ENCODE measurements around the gene OLA1. TPM values are rescaled to one million over a fixed set of nuclear protein-coding genes. Genes with fewer than 3 reads are reported as not detected.

Gene OLA1
- total RNA-seq, 1 experiment from 2014 or later, result 109 TPM

- TF ChIP-seq FOXP4 (CRISPR knock-in tag; IDR thresholded peaks at IDR 0.05) (no peak), ARID4B (CRISPR knock-in tag; IDR thresholded peaks at IDR 0.05; ENCODE audit: borderline replicate concordance) (no peak), AFF4 (CRISPR knock-in tag; IDR thresholded peaks at IDR 0.05; ENCODE audit: borderline replicate concordance) (no peak), CREM (CRISPR knock-in tag; IDR thresholded peaks at IDR 0.05) (no peak), STAT6 (CRISPR knock-in tag; conservative IDR thresholded peaks at IDR 0.05; ENCODE audit: low read depth) (no peak), KAT7 (CRISPR knock-in tag; IDR thresholded peaks at IDR 0.05; ENCODE audit: borderline replicate concordance) (no peak), FOXK1 (CRISPR knock-in tag; IDR thresholded peaks at IDR 0.05) (no peak)
Observed at GRCh38 chr2:174112073-174112472, 136.3 kb downstream of the OLA1 start (continued).

GRCh38 chr2:174108579-174108978, 139.8 kb downstream of the OLA1 start:
- Mint-ChIP-seq H3K4me1 (peaks cover 18% of the 10 kb centered on the region), H3K36me3 (no peaks in the 10 kb centered on the region), H3K4me3 (no peak overlapping the region), H3K9me3 (no peaks in the 10 kb centered on the region), H3K27me3 (ENCODE audit: low read depth) (no peaks in the 10 kb centered on the region), H3K27ac (no peak overlapping the region)
- POLR2A ChIA-PET, result no interaction called here
- TF ChIP-seq GABPB1 (CRISPR knock-in tag; IDR thresholded peaks at IDR 0.05) (peak; percentile 59), ATF3 (CRISPR knock-in tag; conservative IDR thresholded peaks at IDR 0.05) (no peak)
- ATAC-seq (no peak), DNase-seq (ENCODE audit: low spot score) (no peak)
- CTCF ChIA-PET, result no interaction called here

GRCh38 chr2:174106736-174107135, 141.6 kb downstream of the OLA1 start:
- TF ChIP-seq ZNF121 (CRISPR knock-in tag; IDR thresholded peaks at IDR 0.05), result no peak
- CTCF ChIA-PET, result no interaction called here
- Mint-ChIP-seq H3K9me3 (no peaks in the 10 kb centered on the region), H3K36me3 (no peaks in the 10 kb centered on the region), H3K27me3 (ENCODE audit: low read depth) (no peaks in the 10 kb centered on the region), H3K4me3 (no peak overlapping the region), H3K4me1 (peaks cover 25% of the 10 kb centered on the region), H3K27ac (peak overlapping the region; percentile 71; the same call in 1 of the 2 replicates)
- POLR2A ChIA-PET, result no interaction called here
- peak; percentile 46; the same call in 1 of the 2 replicates for ATAC-seq
- DNase-seq (ENCODE audit: low spot score), result no peak

Measured in WTC11 (cell line).